H9 (cell line): Measurements from ENCODE around the gene ASTL. TPM values are rescaled to one million over a fixed set of nuclear protein-coding genes. Genes with fewer than 3 reads are reported as not detected.

Source experiments
- DNase-seq: peaks from one replicate; pipeline ENCODE4 v3.0.0-alpha.2; 2017
- H2AFZ ChIP-seq: one replicate; pipeline ENCODE4 v1.6.1; 2013; ENCODE audit warnings: mild to moderate bottlenecking, low read length, control low read depth, moderate library complexity
- H2AK5ac ChIP-seq: 2 replicates; pipeline ENCODE4 v1.6.1; 2013; ENCODE audit warnings: low read length, control low read depth, mixed read lengths; ENCODE audit not compliant: insufficient read length
- H2BK120ac ChIP-seq: one replicate; pipeline ENCODE4 v1.6.1; 2013; ENCODE audit warnings: low read depth, mild to moderate bottlenecking, low read length, control low read depth, inconsistent platforms; ENCODE audit not compliant: poor library complexity, severe bottlenecking
- H2BK12ac ChIP-seq: 2 replicates; pipeline ENCODE4 v1.6.1; 2013; ENCODE audit warnings: low read length, control low read depth, mixed read lengths, low read depth; ENCODE audit not compliant: insufficient read length
- H2BK15ac ChIP-seq: 2 replicates; pipeline ENCODE4 v1.6.1; 2013; ENCODE audit warnings: low read depth, low read length, control low read depth
- H2BK20ac ChIP-seq: one replicate; pipeline ENCODE4 v1.6.1; 2013; ENCODE audit warnings: low read depth, mild to moderate bottlenecking, low read length, control low read depth, inconsistent platforms; ENCODE audit not compliant: poor library complexity, severe bottlenecking
- H2BK5ac ChIP-seq: 2 replicates; pipeline ENCODE4 v1.6.1; 2013; ENCODE audit warnings: low read length, control low read depth, mixed read lengths; ENCODE audit not compliant: insufficient read length
- H3K14ac ChIP-seq: 2 replicates; pipeline ENCODE4 v1.6.1; 2013; ENCODE audit warnings: low read length, control low read depth; ENCODE audit not compliant: insufficient read depth
- H3K18ac ChIP-seq: 2 replicates; pipeline ENCODE4 v1.6.1; 2013; ENCODE audit warnings: low read depth, mild to moderate bottlenecking, mixed read lengths, low read length, control low read depth; ENCODE audit not compliant: insufficient read length
- H3K23ac ChIP-seq: 2 replicates; pipeline ENCODE4 v1.6.1; 2013; ENCODE audit warnings: low read length, control low read depth, mixed read lengths, low read depth; ENCODE audit not compliant: insufficient read length
- H3K23me2 ChIP-seq: 2 replicates; pipeline ENCODE4 v1.6.1; 2013; ENCODE audit warnings: low read depth, mild to moderate bottlenecking, mixed read lengths, low read length, control low read depth; ENCODE audit not compliant: insufficient read length, poor library complexity, severe bottlenecking
- H3K27ac ChIP-seq: 2 replicates; pipeline ENCODE4 v1.5.1; 2013; ENCODE audit warnings: low read length, control low read depth, mixed read lengths, low read depth; ENCODE audit not compliant: insufficient read length
- H3K27me3 ChIP-seq: 2 replicates; pipeline ENCODE4 v1.6.1; 2013; ENCODE audit warnings: low read length, control low read depth, inconsistent platforms; ENCODE audit not compliant: insufficient read depth
- H3K4ac ChIP-seq: 2 replicates; pipeline ENCODE4 v1.6.1; 2013; ENCODE audit warnings: low read depth, mild to moderate bottlenecking, control low read depth, inconsistent platforms, low read length, moderate library complexity
- H3K4me1 ChIP-seq: 2 replicates; pipeline ENCODE4 v1.6.1; 2013; ENCODE audit warnings: low read length, control low read depth, inconsistent platforms; ENCODE audit not compliant: insufficient read depth
- H3K4me2 ChIP-seq: 2 replicates; pipeline ENCODE4 v1.6.1; 2013; ENCODE audit warnings: low read length, control low read depth, mixed read lengths; ENCODE audit not compliant: insufficient read length, insufficient read depth
- H3K56ac ChIP-seq: 2 replicates; pipeline ENCODE4 v1.6.1; 2013; ENCODE audit warnings: low read depth, mild to moderate bottlenecking, mixed read lengths, low read length, control low read depth; ENCODE audit not compliant: insufficient read length
- H3K79me1 ChIP-seq: 2 replicates; pipeline ENCODE4 v1.6.1; 2013; ENCODE audit warnings: low read depth, mild to moderate bottlenecking, moderate library complexity, low read length, control low read depth, inconsistent platforms; ENCODE audit not compliant: insufficient read depth, poor library complexity, severe bottlenecking
- H3K79me2 ChIP-seq: 2 replicates; pipeline ENCODE4 v1.6.1; 2013; ENCODE audit warnings: low read length, control low read depth, inconsistent platforms; ENCODE audit not compliant: insufficient read depth
- H3K9ac ChIP-seq: 2 replicates; pipeline ENCODE4 v1.6.1; 2013; ENCODE audit warnings: low read length, control low read depth, mixed read lengths; ENCODE audit not compliant: insufficient read length; ENCODE audit errors: extremely low read depth
- H3K9me3 ChIP-seq: one replicate; pipeline ENCODE4 v1.6.1; 2013; ENCODE audit warnings: low read depth, low read length, inconsistent platforms; ENCODE audit not compliant: control insufficient read depth
- H3T11ph ChIP-seq: one replicate; pipeline ENCODE4 v1.6.1; 2013; ENCODE audit warnings: mild to moderate bottlenecking, low read length, control low read depth, inconsistent platforms
- H4K20me1 ChIP-seq: one replicate; pipeline ENCODE4 v1.6.1; 2013; ENCODE audit not compliant: control insufficient read depth, insufficient read length, insufficient read depth
- H4K5ac ChIP-seq: 2 replicates; pipeline ENCODE4 v1.6.1; 2013; ENCODE audit warnings: low read depth, mild to moderate bottlenecking, mixed read lengths, low read length, control low read depth; ENCODE audit not compliant: insufficient read length
- H4K8ac ChIP-seq: replicated peaks from 2 replicates; pipeline ENCODE4 v1.6.1; 2013; ENCODE audit warnings: low read length, control low read depth, mixed read lengths, low read depth; ENCODE audit not compliant: insufficient read length
- H4K91ac ChIP-seq: 2 replicates; pipeline ENCODE4 v1.6.1; 2013; ENCODE audit warnings: low read depth, mild to moderate bottlenecking, moderate library complexity, mixed read lengths, low read length, control low read depth; ENCODE audit not compliant: insufficient read length
- H3K27ac Mint-ChIP-seq, 3 experiments: 2 replicates in 2 of 3; 3 replicates in 1 of 3; pipeline ENCODE4 v1.8.0; 2020 to 2021; ENCODE audit warnings: mixed read lengths in 3 of 3, mild to moderate bottlenecking in 1 of 3, moderate library complexity in 1 of 3
- H3K27me3 Mint-ChIP-seq: 2 replicates; pipeline ENCODE4 v1.8.0; 2021; ENCODE audit warnings: low read depth, mild to moderate bottlenecking, moderate library complexity, mixed read lengths
- H3K36me3 Mint-ChIP-seq, 3 experiments: 2 replicates in 2 of 3; 3 replicates in 1 of 3; pipeline ENCODE4 v1.8.0; 2020 to 2021; ENCODE audit warnings: low read depth in 3 of 3, mixed read lengths in 3 of 3; ENCODE audit not compliant: insufficient read depth in 1 of 3
- H3K4me1 Mint-ChIP-seq, 2 experiments: 2 replicates each; pipeline ENCODE4 v1.8.0; 2020; ENCODE audit warnings: mixed read lengths in 2 of 2
- H3K4me3 Mint-ChIP-seq, 2 experiments: 2 replicates in 1 of 2; 3 replicates in 1 of 2; pipeline ENCODE4 v1.8.0; 2020 to 2021; ENCODE audit warnings: mild to moderate bottlenecking in 2 of 2, mixed read lengths in 2 of 2, moderate library complexity in 1 of 2
- H3K9me3 Mint-ChIP-seq, 2 experiments: 2 replicates in 1 of 2; 3 replicates in 1 of 2; pipeline ENCODE4 v1.8.0; 2020; ENCODE audit warnings: mild to moderate bottlenecking in 2 of 2, mixed read lengths in 2 of 2, moderate library complexity in 1 of 2
- WGBS: extraction: QIAGEN DNeasy Blood & Tissue Kit; methylation state at CpG from one replicate; pipeline ENCODE4 v1.1.7; 2013; ENCODE audit warnings: missing lambda C conversion rate, low lambda C conversion rate, mixed read lengths; ENCODE audit not compliant: insufficient read length; ENCODE audit errors: extremely low coverage; 5-methylcytosine and 5-hydroxymethylcytosine counted together
- total RNA-seq: library from RNA; stranded (reverse); gene quantifications from 2 replicates; pipeline ENCODE4 v1.2.1, GENCODE V29; 2021
- TF ChIP-seq, protein P1 (sequence below): fragments of 200-600 bp; sonication (generic); conservative IDR thresholded peaks from 3 replicates; pipeline ENCODE4 v1.8.0; 2021; ENCODE audit warnings: antibody characterized with exemption, mild to moderate bottlenecking

The ASTL gene
- total RNA-seq, 1 experiment from 2014 or later = 0.81 TPM

DNA sequence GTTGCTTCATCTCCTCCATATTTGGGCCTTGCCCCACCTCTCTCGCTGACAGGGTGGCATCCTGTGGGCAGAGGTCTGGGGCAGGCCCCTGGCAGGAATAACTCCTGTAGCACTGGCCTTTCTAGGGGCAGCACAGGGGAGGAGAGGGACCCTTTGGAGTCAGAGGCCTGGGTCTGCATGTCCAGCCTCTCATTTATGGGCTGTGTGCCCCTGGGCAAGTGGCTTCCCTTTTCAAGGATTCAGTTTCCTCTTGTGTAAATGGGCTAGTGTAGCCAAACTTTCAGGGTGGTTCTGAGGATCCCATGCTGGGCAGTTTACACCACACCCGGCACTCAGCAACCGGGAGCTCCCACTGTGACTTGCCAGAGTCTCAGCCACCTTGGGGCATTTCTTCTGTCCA, 45.4 kb downstream of the ASTL start:
- H4K5ac ChIP-seq = no peak overlapping the region
- H3K56ac ChIP-seq = no peak overlapping the region
- no peaks in the 10 kb centered on the region for H3K79me1 ChIP-seq
- Mint-ChIP-seq H3K36me3 (no peaks in the 10 kb centered on the region), H3K4me3 (no peak overlapping the region), H3K4me1 (peaks cover 25 to 42% of the 10 kb centered on the region in 2 experiments), H3K9me3 (no peaks in the 10 kb centered on the region; a peak in 2 of 5 replicates), H3K27me3 (no peaks in the 10 kb centered on the region; the same call in 1 of the 2 replicates), H3K27ac (no peak overlapping the region)
- no peak overlapping the region for H2BK120ac ChIP-seq
- H3K27ac ChIP-seq = no peak overlapping the region
- H4K91ac ChIP-seq = no peak overlapping the region
- TF ChIP-seq, protein P1, sequence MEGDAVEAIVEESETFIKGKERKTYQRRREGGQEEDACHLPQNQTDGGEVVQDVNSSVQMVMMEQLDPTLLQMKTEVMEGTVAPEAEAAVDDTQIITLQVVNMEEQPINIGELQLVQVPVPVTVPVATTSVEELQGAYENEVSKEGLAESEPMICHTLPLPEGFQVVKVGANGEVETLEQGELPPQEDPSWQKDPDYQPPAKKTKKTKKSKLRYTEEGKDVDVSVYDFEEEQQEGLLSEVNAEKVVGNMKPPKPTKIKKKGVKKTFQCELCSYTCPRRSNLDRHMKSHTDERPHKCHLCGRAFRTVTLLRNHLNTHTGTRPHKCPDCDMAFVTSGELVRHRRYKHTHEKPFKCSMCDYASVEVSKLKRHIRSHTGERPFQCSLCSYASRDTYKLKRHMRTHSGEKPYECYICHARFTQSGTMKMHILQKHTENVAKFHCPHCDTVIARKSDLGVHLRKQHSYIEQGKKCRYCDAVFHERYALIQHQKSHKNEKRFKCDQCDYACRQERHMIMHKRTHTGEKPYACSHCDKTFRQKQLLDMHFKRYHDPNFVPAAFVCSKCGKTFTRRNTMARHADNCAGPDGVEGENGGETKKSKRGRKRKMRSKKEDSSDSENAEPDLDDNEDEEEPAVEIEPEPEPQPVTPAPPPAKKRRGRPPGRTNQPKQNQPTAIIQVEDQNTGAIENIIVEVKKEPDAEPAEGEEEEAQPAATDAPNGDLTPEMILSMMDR = no peak
- no peak overlapping the region for H2BK15ac ChIP-seq
- no peak overlapping the region for H2BK20ac ChIP-seq
- H3K23me2 ChIP-seq = no peaks in the 10 kb centered on the region
- H2BK5ac ChIP-seq = no peak overlapping the region
- no peaks in the 10 kb centered on the region for H3K9me3 ChIP-seq
- no peak overlapping the region for H2AK5ac ChIP-seq
- H3K27me3 ChIP-seq = no peaks in the 10 kb centered on the region
- no peak overlapping the region for H3K14ac ChIP-seq
- H3K23ac ChIP-seq = no peak overlapping the region
- H3K4ac ChIP-seq = no peak overlapping the region
- no peaks in the 10 kb centered on the region for H3K4me1 ChIP-seq
- no peak overlapping the region for H2AFZ ChIP-seq
- peak; percentile 20 for DNase-seq
- H4K20me1 ChIP-seq = no peaks in the 10 kb centered on the region
- H3K18ac ChIP-seq = no peak overlapping the region
- H3K4me2 ChIP-seq = no peak overlapping the region
- no peaks in the 10 kb centered on the region for H3K79me2 ChIP-seq
- H3T11ph ChIP-seq = no peak overlapping the region
- H4K8ac ChIP-seq = no peak overlapping the region
- H3K9ac ChIP-seq = no peak overlapping the region
- no peak overlapping the region for H2BK12ac ChIP-seq
- no CpG with 5 or more reads among the region's 3 CpGs for WGBS
